GM19025 (cell line): ENCODE measurements around the gene APLP1.
"Not testable (repeated sequence)": the region's sequence is repeated elsewhere in the genome, so short reads cannot be mapped to it uniquely, and the experiment has no call there.

ENCODE experiments used
- ATAC-seq: cut with Tn5 transposase; IDR thresholded peaks from one replicate; pipeline ENCODE4 v1.9.1; 2021; ENCODE audit warnings: mild to moderate bottlenecking, low read depth, moderate library complexity; ENCODE audit not compliant: unreplicated experiment

Gene APLP1

DNA sequence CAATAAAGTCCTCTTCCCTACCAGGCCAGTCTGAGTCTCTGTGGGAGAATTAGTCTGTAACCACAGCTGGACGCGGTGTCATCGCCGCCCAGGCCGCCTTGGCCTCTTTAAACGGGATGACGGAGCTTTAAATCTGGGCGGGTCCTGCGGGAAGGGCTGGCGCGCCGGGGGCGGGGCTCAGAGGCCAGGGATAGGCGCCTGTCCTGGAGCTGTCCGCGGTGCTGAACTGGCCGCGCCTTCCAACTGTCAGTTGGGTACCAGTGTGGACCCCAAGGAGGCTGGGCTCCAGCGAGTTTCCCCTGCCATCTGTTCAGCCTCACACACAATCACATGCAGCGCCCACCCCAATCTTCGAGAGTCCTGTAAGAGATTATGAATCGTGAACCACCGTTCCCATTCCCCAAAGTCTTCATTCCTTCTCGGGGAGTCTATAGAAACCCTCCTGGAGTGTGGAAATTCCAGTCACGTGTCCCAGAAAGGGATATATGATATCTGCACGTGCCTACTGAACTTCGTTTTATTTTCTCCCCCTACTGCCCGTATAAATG is 11.5 kb downstream of the APLP1 start:
- no peak for ATAC-seq

DNA sequence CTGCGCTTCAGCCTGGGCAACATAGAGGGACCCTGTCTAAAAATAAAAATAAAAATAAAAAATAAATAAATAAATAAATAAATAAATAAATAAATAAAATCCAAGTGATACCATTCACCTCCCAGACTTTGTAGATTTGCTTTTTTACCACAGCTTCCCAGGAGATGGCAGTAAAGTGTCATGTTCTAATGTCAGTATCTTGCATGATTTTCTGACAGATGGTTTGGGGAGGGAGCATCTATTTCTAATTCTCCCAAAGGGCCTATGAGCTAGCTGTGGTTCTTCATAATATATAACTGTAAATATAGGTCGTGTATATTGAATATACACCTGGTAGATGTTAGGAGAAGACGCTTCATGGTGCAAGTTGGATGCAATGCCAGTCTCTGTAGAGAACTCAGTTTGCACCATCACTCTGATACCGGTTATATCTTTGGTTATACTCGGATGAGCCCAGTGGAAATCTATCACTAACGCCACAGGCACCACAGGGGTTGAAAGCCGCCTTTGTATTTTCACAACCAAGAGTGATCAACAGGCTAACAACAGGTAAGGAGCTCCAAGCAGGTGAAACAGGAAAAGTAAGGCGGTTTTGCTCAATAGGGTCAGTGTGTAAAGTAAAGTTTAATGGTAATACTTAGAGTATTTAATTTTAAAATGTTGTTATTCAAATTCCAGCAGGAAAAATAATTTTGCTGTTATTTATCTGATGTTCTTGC is 13.9 kb downstream of the APLP1 start:
- no peak for ATAC-seq

DNA sequence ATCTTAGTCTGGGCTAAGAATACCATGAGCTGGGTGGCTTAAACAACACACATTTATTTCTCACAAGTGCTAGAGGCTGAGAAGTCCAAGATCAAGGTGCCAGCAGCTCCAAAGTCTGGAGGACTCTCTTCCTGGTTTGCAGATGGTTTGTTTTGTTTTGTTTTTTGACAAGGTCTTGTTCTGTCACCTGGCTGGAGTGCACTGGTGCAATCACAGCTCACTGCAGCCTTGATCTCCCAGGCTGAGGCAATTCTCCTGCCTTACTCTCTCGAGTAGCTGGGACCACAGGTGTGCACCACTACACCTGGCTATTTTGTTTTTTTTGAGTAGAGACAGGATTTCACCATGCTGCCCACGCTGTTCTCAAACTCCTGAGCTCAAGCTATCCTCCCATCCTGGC is 15.5 kb downstream of the APLP1 start:
- no peak for ATAC-seq

DNA sequence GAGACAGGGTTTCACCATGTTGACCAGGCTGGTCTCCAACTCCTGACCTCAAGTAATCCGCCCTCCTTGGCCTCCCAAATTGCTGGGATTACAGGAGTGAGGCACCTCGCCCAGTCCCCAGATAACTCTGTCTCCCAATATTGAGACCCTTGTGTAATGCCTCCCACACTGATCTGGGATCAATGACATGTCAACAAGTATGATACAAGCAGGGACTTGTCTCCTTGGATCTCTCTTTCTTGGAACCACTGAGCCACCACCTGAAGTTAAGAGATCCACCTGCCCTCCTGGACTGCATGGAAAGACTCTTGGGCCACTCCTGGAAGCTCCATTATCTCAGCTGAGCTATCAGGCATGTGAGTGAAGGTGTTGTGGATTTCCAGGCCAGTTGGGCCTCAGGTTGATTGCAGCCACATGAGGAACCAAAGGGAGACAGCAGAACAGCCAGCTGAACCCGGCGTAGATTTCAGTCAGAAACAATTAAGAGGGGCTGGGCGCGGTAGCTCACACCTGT is 16.9 kb downstream of the APLP1 start:
- no peak for ATAC-seq

DNA sequence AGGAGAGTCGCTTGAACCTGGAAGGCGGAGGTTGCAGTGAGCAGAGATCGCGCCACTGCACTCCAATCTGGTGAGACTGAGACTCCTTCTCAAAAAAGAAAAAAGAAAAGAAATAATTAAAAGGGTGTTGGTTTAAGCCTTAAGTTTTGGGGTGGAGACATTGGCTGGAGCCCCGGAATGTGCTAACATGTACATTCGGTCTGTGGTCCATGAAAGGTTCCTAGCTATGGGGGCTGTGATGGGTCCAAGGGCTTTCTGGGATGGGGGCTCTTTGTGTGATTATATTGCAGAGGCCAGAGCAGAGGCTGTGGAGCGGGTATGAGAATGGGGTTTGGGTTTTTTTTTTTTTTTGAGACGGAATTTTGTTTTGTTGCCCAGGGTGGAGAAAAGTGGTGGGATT is 17.5 kb downstream of the APLP1 start:
- no peak for ATAC-seq

DNA sequence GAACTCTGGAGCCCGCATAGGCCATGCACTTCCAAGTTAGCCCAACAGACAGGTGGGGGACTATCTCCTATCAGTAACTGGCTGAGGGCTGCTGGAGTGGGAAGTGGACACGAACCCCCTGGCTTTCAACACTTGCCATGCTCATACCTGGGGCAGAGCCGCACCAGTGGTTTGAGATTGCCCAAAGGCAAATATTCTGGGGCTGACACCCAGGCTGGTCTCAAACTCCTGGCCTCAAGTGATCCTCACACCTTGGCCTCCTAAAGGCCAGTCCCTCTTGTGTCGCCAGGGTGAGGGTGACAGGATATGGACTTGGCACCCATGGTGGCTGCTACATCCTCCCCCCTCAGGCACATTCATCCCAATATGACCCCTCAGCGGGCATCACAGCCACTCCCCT is 18.8 kb downstream of the APLP1 start:
- ATAC-seq: no peak

DNA sequence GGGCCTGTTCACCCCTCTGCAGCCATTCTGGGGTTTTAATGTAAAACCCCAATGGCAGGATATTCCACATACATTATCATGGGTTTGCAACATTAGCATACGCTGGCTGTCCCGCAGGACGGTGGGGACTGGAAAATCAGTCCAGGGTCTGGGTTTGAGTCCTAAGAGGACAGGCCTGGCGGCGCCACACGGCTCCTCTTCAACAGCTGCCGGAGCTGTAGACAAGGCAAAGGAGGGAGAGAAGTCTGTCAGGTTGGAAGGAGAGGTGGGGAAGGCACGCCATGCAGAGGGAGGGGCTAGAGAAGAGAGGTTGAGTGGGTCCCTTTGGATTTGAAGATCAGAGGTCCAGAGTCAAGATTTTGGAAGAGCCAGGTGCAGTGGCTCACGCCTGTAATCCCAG is 20.0 kb downstream of the APLP1 start:
- no peak for ATAC-seq

DNA sequence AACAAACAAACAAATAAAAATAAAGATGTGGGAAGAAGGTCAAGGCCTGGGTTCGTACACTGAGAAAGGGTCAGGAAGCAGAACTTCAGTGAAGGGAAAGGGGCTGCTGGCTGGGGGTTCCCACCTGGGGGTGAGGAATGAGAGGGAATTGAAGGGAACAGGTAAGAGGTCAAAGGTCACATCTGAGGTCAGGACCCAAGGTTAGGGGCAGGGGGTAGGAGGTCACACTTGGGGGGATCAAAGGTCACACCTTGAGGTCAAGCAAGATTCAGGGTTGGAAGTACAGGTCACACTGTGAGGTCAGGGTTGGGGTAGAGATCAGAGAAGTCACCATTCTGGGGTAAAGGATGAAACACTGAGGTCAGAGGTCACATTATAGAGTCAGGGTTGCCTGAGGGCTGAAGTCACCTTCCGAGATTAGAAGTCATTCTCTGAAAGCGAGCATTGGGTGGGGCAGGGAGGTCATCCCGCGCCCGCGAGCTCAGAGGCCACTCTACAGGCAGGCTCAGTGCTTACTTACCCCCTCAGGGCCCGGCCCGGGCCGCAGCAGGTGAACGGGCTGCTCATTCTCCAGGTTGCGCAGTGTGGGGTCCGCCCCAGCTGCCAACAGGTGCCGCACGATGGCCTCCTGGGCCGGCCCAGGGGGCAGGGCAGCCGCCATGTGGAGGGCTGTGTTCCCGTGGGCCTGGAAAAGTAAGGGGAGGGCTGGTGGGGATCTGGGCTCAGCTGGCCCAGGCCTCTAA is 21.2 kb downstream of the APLP1 start:
- ATAC-seq: no peak

DNA sequence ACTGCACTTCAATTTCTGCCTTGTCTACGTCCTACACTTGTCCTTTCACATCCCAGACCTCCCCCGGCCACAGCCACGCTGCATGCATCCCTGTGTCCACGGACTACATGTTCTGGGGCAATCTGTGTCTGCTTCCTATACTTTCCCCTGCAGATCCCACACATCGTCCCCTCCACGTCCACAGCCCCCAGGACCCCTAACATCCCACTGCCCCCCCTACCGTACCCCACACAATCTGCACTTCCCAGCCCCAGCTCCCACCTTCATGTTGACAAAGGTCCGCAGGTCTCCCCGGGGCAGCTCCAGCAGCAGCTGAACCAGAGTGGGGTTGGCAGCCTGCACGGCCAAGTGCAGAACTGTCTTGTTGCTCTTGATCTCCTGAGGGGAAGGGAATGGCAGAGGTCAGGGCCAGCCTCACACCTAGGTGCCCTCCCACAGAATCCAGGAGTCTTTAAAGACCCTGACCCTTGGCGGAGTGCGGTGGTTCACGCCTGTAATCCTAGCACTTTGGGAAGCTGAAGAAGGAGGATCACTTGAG is 21.8 kb downstream of the APLP1 start:
- no peak for ATAC-seq

DNA sequence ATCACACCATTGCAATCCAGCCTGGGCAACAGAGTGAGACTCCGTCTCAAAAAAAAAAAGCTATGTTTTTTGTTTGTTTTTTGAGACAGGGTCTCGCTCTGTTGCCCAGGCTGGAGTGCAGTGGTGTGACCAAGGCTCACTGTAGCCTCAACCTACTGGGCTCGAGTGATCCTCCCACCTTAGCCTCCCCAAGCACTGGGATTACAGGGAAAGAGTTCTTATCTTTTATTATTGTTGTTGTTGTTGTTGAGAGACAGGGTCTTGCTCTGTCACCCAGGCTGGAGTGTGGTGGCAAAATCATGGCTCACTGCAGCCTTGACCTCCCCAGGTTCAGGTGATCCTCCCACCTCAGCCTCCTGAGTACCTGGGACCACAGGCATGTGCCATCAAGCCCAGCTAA is 23.4 kb downstream of the APLP1 start:
- not testable (repeated sequence) for ATAC-seq

DNA sequence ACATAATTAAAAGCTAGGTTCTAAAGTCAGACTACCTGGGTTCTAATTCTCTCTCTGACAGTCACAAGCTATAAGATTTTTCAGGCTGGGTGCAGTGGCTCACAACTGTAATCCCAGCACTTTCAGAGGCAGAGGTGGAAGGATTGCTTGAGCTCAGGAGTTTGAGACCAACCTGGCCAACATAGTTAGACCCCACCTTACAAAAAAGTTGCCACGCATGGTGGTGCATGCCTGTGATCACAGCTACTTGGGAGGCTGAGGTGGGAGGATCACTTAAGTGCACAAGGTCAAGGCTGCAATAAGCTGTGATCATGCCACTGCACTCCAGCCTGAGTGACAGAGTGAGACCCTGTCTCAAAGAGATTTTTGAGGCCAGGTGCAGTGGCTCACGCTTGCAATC is 26.0 kb downstream of the APLP1 start:
- ATAC-seq: no peak

DNA sequence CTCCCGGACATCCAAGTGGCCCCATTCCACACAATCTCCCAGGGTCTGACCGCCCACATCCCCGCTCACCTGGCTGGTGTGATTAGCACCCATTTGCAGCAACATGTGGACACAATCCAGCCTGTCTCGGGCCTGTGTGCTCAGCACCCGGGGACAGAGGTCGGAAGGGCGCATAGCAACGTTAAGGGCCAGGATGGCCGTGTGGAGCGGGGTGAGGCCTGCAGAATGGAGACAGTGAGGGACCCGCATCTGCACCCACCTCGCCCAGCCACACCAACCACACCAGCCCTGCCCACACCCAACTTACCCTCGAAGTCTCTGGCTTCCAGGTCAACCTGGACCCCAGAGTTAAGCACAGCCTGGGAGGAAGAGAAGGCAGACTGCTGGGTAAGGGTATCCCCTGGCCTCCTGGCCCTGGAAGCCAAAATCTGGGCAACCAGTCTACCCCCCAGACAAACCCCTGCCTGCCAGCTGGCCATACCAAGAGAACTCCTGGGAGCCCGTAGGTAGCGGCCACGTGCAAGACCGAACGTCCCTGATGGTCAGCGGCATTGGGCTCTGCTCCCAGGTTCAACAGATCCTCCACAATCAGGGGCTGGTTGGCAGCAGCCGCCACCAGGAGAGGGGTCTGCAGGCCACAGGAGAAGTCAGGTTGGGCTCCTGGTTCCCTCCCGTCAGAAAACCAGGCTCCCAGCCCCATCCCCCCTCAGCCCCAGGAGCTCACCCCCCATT is 27.7 kb downstream of the APLP1 start:
- no peak for ATAC-seq

DNA sequence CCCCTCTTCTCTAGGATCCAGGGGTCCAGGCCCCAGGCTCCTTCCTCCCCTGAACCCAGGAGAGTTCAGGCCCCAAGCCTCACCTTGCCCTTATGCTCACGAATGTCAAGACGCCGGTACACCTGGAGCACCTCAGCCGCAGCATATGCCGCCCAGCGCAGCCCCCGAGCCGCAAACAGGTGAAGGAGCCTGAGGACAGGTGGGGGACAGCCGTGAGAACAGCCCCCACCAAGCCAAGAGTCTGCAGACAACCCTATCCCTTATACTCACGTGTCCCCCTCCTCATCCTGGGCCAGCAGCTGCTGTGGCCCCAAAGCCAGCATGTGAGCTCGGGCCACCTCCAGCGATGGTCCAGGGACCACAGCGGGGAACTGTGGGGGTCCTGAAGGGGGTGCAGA is 28.3 kb downstream of the APLP1 start:
- no peak for ATAC-seq

DNA sequence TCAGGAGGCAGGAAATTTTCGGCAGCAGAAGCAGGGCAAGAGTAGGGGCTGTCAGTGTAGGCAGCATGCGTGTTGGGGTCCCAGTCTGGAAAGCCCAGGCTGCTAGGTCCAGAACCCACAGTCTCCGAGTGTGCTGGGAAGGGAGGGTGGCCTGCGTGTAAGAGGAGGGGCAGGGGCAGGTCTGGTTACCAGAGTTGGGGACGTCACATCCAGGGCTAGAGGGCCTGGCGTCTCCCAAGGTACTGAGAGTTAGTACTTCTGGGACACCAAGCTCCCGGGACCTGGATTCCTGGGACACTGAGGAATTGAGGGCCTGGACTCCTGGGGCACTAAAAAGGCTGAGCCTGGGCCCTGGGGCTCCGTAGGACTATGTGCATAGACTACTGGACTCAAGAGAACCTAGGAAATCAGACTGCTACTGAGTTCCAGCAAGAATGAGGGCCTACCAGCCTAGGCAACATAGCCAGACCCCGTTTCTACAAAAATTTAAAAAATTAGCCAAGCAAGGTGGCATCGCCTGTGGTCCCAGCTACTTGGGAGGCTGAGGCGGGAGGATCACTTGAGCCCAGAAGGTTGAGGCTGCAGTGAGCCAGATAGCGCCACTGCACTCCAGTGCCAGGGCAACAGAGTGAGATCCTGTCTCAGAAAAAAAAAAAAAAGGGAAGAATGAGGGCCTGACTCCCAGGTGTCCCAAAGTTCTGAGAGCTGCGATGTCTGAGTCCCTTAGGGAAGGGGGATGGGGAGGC is 29.5 kb downstream of the APLP1 start:
- no peak for ATAC-seq

DNA sequence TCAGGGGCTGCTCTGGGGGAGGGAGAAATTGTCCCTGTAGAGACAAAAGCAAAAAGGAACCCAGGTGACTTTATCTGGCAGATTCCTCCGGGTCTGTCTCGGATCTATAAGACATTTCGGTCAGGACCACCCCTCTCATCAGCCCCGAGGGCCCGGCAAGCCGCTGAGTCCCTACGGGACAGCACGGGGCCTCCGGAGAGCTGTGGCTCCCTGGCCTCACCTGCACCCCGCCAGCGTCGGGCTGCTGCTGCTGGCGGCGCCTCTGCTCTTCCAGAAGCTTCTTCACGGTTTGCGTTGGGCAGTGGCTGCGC is 30.1 kb downstream of the APLP1 start:
- no peak for ATAC-seq

DNA sequence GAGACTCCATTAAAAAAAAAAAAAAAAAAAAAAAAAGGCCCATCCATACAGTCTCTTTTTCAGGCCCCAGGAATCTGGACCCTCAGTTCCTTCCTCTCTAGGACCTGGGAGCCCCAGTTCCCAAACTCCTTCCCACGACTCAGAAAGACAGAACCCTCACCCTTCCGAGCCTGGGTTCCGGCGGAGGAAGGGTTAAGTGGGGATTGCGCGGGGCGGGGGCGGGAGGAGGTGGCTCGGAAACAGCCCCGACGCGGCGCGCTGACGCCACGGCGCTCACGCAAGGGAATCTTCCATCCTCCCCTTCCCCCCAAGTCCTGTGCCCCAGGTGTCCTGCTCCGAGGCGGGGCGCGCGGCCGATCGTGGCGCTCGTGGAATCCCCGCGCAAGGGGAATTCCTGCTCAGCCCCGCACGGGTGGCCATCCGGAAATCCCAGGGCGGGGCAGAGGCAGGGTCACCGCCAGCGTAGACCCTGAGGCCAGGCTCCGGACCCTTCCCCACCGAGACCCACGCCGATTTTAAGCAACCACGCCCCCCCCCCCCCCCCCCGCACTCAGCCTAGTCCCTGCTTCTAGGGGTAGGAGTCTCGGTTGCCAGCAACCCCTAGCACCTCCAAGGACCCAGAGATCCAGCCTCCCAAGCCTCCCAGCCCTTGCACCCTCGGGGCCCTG is 31.3 kb downstream of the APLP1 start:
- peak; percentile 42 for ATAC-seq

DNA sequence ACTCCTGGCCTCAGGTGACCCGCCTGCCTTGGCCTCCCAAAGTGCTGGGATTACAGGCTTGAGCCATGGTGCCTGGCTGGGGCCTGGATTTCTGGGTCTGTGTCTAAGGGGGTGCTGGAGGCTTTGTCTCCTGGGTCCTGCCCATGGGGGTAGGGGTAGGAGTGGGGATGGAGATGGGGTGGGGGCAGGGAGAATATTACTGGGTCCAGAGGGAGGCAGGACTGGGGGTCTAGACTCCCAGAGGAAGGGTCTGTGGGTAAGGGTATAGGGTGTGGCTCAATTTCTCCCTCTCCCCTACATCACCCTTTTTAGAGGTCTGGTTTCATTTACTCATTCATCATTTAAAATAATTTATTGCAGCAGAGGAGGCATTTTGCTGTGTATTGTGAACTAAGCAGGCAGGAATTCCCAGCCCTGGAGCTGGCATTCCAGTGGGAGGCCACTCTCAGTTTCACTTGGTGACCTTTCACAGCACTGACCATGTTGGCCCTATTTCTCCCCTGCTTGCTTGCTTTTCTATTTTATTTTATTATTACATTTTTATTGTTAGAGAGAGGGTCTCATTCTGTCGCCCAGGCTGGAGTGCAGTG is 32.8 kb downstream of the APLP1 start:
- no peak for ATAC-seq

DNA sequence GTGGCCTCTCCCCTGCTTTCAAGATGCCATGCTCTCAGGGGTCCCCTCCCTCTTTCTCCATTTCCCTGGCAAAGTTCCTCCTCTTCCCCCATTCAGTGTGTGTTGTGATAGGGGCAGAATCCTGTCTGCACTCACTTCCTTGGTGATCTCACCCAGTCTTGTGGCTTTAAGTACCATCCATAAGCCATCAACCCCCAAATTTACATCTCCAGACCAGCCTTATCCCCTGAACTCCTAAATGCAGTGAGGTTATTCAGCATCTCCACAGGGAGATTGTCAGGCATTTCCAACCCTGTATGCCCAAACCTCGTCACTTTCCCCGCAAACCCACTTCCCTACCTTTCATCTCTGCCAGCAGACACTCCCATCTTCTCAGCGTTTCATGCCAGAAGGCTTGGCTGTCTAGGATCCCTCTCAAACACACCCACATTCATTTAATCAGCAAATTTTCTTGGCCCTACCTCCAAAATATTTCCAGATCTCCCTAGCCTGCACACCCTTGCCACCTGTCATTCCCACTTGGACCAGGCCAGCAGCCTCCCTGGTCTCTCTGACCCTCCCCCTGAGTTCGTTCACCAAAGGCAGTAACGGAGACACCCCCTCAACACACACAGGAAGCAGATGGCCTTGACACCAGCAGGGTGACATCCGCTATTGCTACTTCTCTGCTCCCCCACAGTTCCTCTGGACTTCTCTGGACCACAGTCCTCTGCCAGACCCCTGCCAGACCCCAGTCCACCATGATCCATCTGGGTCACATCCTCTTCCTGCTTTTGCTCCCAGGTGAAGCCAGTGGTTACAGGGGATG is 33.7 kb downstream of the APLP1 start, which contains the start of gene HCST:
TSS of gene HCST (plus strand) at position 676 of the 808 bp plus-strand sequence. CDS start at position 741, 65 bp downstream.
- no peak for ATAC-seq
